A549 (cell line): Measurements from ENCODE around the gene FHIP2A.

ENCODE experiments used
- CTCF ChIP-seq: fragments of >200 bp; sonication (Bioruptor Twin); formaldehyde crosslinking; IDR thresholded peaks from 3 replicates; pipeline ENCODE4 v1.5.1; 2016
- ELK1 ChIP-seq: fragments of 150-350 bp; IDR thresholded peaks from 2 replicates; pipeline ENCODE4 v1.6.1; 2014; ENCODE audit warnings: low read depth, mild to moderate bottlenecking, low read length
- HDAC2 ChIP-seq: fragments of 200-600 bp; sonication (generic); IDR thresholded peaks from 2 replicates; pipeline ENCODE4 v1.6.1; 2016
- RARB ChIP-seq: fragments of 250-450 bp; sonication (Bioruptor Pico); IDR thresholded peaks from 2 replicates; pipeline ENCODE4 v1.8.0; 2021; ENCODE audit warnings: mild to moderate bottlenecking, moderate library complexity
- RFX5 ChIP-seq: fragments of 450-650 bp; IDR thresholded peaks from 2 replicates; pipeline ENCODE4 v1.7.1; 2014; ENCODE audit warnings: antibody characterized with exemption, mild to moderate bottlenecking, moderate library complexity

- TF ChIP-seq CTCF (no peak), HDAC2 (no peak), ELK1 (no peak), RARB (CRISPR knock-in tag) (no peak), RFX5 (no peak)
Observed at GRCh38 chr10:114822444-114823076, 980 bp downstream of the FHIP2A start.
